GM18907 (cell line): ENCODE data around the gene MYO5A.

Experiments
- ATAC-seq: cut with Tn5 transposase; IDR thresholded peaks from one replicate; pipeline ENCODE4 v1.9.1; 2021; ENCODE audit warnings: mild to moderate bottlenecking, moderate library complexity; ENCODE audit not compliant: unreplicated experiment

MYO5A gene

DNA sequence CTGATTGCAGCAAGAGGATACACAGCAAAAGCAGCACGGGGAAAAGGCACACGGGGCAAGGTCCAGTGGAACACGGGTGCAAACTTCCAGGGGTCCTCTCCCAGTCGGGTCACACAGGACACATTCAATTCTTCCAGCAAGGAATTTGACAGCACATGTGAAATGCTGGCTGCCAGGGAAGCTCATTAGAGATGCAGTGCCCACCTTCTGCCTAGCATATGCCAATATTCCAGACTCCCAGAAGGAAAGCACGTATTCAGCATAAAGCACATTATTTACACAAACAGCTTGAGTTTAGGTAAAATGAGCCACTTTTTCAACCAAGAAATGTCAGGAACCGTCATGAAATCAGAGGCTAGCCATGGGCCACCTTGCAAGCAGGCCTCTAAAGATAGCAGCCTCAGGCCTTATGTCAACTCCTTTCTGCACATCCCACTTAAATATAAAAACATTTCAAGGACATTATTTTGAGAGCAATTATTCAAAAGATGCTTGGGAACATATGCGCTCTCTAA, 252.4 kb downstream of the MYO5A start:
- ATAC-seq: no peak

DNA sequence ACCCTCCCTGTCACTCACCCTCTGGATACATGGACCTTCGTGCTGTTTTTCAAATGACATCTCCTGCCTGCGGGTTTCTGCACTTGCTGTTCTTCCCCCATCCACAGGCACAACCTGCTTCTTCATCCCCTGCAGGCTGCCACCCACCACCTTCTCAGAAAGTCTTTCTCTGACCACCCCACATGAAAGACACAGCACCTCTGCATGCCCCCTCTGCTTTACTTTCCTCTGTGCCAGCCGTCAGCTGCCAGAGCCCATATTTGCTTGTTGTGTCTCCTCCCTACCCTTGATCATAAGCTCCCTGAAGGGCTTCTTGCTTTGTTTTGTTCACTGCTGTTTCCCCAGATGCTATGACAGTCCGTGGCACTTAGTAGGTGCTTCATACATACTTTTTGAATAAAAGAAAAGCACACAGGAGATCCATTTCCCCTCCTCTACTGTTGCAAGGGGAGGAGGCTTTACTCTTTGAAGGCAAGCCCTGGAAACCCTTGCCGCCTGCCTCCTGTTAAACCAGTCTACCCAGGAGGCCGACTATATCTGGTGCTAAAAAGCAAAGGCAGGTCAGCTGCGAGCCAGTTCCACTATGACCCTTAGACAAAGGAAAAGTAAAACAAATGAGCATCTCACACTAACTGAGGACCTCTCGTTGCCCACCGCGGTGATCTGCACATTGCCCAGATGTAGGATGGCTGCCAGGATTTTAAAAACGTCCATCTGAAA, 265.0 kb downstream of the MYO5A start:
- no peak for ATAC-seq

DNA sequence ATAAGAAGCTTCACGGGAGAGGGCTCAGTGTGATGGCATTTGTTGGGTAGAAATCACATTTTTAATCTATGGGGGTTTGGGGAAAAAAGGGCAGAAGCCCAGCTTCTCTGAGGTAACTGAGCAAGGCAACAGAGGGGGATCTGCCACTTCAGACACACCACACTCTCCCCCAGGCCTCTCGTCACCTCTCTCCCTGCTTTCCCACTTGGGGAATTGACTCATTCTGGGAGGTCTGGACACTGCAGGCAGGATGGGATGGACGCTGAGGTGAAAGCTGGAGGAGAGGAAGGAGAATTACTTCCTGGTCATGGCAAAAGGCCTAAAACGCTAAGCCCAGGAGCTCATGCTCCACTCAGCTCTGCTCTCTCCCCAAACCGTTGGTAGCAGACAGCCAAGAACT, 266.3 kb downstream of the MYO5A start:
- ATAC-seq: no peak

DNA sequence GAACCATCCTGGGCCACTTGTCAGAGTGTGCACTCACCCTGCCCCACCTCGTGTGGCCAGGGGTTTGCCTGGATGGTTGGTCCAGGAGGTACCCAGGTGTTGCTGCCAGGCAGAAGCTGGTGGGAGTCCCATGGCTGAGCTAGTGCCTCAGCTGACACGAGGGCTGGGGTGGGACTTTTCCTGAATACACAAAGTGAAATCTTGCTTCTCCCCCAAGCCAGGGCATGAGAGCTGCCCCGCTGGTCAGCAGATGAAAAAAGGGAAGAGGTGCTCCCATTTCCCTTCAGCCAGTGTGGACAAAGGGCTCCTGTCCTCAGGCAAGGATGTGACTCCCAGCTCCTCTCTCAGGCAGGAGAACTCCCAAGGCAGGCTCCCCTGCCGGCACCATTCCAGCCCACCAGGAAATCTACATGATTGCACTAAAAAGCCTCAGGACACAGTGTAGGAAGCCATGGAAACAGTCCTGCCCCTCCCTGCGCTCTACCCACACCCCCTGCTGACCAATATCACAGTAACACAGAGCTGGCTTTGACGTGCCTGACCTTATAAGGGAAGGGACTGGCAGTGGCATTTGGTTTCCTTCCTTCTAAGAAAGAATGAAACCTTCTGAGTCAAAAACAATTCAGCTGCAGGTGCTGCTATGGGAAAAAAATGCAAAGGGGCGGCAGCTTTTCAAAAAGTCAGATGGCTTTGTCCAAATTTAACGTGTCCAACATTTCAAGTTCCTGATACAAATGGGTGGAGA, 267.0 kb downstream of the MYO5A start:
- ATAC-seq: peak; percentile 99

DNA sequence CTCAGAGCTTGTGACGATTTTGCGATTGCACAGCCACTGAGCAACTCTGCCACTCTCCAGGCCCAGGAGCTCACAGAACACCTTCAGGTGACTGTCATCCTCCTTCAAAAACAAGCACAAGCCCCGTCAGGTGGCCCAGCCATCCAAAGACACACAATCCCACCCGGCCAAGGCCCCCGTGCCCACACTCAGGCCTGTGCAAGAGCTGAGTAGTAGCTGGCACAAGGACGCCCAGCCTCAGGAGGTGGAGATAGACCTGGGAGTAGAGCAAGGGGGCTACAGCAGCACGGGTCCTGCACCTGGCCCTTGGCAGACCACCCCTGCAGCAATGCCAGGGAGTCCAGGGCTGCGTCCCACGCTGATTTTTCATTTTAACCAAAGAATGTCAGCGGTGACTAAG, 267.7 kb downstream of the MYO5A start:
- no peak for ATAC-seq

DNA sequence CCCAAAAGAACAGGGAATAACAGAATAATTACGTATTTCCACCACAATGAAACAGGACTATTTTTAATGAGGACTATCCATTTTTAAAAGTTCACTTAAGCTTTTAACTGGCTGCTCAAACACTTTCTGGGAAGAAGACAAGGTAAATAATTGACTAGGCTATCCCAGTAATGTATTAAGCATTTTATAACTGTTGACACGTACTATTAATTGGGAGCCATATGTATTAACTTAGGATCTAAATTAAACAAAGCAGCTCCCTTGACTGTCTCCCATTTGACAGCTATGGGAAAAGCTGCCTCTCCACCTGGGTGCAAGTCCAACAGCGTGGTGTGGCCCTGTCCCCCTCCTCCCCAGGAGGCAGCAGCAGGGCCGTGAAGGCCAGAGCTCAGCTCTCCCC, 269.2 kb downstream of the MYO5A start:
- no peak for ATAC-seq

DNA sequence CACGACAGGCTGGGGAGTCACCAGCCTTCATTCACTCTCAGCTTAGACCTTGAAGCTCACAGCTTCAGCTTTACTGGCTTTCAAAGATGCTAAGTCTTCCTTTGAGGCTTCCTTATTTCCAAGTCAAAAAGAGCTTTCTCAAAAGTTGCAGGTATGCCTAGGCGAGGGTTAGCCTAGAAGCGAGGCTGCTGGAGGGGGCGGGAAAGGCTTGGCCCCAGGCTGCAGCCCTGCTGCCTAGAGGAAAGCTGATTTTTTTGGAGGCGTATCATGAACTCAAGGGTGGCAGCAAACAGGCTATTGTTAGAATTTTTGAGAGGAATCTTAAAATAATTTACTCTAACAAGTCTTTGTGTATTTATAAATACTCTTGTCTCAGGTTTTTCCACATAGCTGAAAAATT, 270.2 kb downstream of the MYO5A start:
- no peak for ATAC-seq

DNA sequence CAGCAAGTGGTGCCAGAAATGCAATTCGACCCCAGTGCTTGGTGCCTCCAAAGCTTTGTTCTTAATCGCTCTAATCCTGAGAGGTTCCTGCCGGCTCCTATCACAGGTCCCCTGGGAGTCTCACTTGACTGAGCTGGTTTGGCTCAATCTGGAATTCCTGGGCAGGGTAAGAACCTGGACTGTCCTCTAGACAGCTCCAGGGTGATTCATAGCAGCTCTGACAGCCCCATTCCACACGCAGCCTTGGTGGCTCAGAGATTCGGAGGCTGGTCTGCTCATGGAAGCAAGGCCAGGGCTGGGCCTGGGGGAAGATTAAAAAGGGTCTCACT, 271.0 kb downstream of the MYO5A start:
- ATAC-seq: no peak
